Measurements from ENCODE around the gene DGKZ. TPM values are rescaled to one million over a fixed set of nuclear protein-coding genes. Genes with fewer than 3 reads are reported as not detected.

The DGKZ gene
- total RNA-seq, 1 experiment from 2014 or later = 68.9 TPM

DNA sequence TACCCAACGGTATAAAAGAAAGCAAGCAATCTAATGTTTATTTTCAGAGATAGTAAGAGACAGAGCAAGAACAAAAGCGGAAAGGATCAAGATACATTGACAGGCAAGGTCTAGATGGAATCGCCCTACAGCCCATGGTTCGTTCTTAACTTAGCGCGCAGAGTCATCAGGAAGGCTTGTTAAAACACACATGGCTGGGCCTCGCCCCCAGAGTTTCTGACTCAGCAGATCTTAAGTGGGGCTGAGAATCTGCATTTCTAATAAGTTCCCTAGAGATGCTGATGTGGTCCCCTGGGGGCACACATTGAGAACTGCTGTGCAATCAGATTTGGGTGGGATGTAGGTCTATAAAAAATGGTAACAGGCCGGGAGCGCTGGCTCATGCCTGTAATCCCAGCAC is 80.1 kb downstream of the DGKZ start:
- H3K9ac ChIP-seq (ENCODE audit: extremely low read depth, insufficient read length, low read length) = no peak overlapping the region
- H3K4ac ChIP-seq (ENCODE audit: low read depth, low read length) = no peak overlapping the region
- no peak overlapping the region for H4K5ac ChIP-seq (ENCODE audit: insufficient read length, low read depth, low read length)
- H3K18ac ChIP-seq (ENCODE audit: insufficient read length, low read depth, low read length) = no peak overlapping the region
- H3K4me2 ChIP-seq (ENCODE audit: insufficient read depth, insufficient read length, low read length) = no peak overlapping the region
- H2BK12ac ChIP-seq (ENCODE audit: insufficient read length, low read depth, low read length) = no peak overlapping the region
- Mint-ChIP-seq H3K9me3 (no peaks in the 10 kb centered on the region), H3K27me3 (ENCODE audit: low read depth) (no peaks in the 10 kb centered on the region; the same call in 1 of the 2 replicates), H3K4me3 (no peak overlapping the region), H3K27ac (peak overlapping the region; percentile 9 to 69 (median 46); a peak in 5 of 7 replicates), H3K36me3 (ENCODE audit: insufficient read depth in 1 of 3, low read depth in 3 of 3) (peaks cover 4 to 37% (median 10%) of the 10 kb centered on the region in 3 experiments; a peak in 6 of 7 replicates), H3K4me1 (peaks cover 20 to 32% of the 10 kb centered on the region in 2 experiments)
- H2BK120ac ChIP-seq (ENCODE audit: low read depth, low read length, poor library complexity, severe bottlenecking) = no peak overlapping the region
- no peak overlapping the region for H2AK5ac ChIP-seq (ENCODE audit: insufficient read length, low read length)
- DNase-seq = peak; percentile 66
- no peak overlapping the region for H3K56ac ChIP-seq (ENCODE audit: insufficient read length, low read depth, low read length)
- H3K4me1 ChIP-seq (ENCODE audit: insufficient read depth, low read length) = no peaks in the 10 kb centered on the region
- H4K91ac ChIP-seq (ENCODE audit: insufficient read length, low read depth, low read length) = no peak overlapping the region
- H3K14ac ChIP-seq (ENCODE audit: insufficient read depth, low read length) = no peak overlapping the region
- H3K23ac ChIP-seq (ENCODE audit: insufficient read length, low read depth, low read length) = no peak overlapping the region
- H2AFZ ChIP-seq (ENCODE audit: low read length) = no peak overlapping the region
- H2BK20ac ChIP-seq (ENCODE audit: low read depth, low read length, poor library complexity, severe bottlenecking) = no peak overlapping the region
- H3K27ac ChIP-seq (ENCODE audit: insufficient read length, low read depth, low read length) = no peak overlapping the region
- H3K79me2 ChIP-seq (ENCODE audit: insufficient read depth, low read length) = no peaks in the 10 kb centered on the region
- no peaks in the 10 kb centered on the region for H3K79me1 ChIP-seq (ENCODE audit: insufficient read depth, low read depth, low read length, poor library complexity, severe bottlenecking)
- WGBS (ENCODE audit: extremely low coverage, insufficient read length, low lambda C conversion rate) = no CpG with 5 or more reads among the region's 9 CpGs
- no peaks in the 10 kb centered on the region for H4K20me1 ChIP-seq (ENCODE audit: control insufficient read depth, insufficient read depth, insufficient read length)
- no peak overlapping the region for H3T11ph ChIP-seq (ENCODE audit: low read length)
- H3K23me2 ChIP-seq (ENCODE audit: insufficient read length, low read depth, low read length, poor library complexity, severe bottlenecking) = no peaks in the 10 kb centered on the region
- H3K9me3 ChIP-seq (ENCODE audit: control insufficient read depth, low read depth, low read length) = no peaks in the 10 kb centered on the region
- no peak overlapping the region for H2BK5ac ChIP-seq (ENCODE audit: insufficient read length, low read length)
- TF ChIP-seq, protein P1, sequence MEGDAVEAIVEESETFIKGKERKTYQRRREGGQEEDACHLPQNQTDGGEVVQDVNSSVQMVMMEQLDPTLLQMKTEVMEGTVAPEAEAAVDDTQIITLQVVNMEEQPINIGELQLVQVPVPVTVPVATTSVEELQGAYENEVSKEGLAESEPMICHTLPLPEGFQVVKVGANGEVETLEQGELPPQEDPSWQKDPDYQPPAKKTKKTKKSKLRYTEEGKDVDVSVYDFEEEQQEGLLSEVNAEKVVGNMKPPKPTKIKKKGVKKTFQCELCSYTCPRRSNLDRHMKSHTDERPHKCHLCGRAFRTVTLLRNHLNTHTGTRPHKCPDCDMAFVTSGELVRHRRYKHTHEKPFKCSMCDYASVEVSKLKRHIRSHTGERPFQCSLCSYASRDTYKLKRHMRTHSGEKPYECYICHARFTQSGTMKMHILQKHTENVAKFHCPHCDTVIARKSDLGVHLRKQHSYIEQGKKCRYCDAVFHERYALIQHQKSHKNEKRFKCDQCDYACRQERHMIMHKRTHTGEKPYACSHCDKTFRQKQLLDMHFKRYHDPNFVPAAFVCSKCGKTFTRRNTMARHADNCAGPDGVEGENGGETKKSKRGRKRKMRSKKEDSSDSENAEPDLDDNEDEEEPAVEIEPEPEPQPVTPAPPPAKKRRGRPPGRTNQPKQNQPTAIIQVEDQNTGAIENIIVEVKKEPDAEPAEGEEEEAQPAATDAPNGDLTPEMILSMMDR (conservative IDR thresholded peaks at IDR 0.05) = no peak
- no peak overlapping the region for H4K8ac ChIP-seq (replicated peaks; ENCODE audit: insufficient read length, low read depth, low read length)
- no peaks in the 10 kb centered on the region for H3K27me3 ChIP-seq (ENCODE audit: insufficient read depth, low read length)
- H2BK15ac ChIP-seq (ENCODE audit: low read depth, low read length) = no peak overlapping the region
